22Rv1 (cell line): ENCODE measurements around the gene CDK14.

ENCODE experiments used
- ZFX ChIP-seq: fragments of 450-650 bp; IDR thresholded peaks from 2 replicates; pipeline ENCODE4 v1.6.1; 2017; ENCODE audit warnings: antibody characterized with exemption, borderline replicate concordance
- TF ChIP-seq, protein P1 (sequence below): fragments of 450-650 bp; IDR thresholded peaks from 2 replicates; pipeline ENCODE4 v1.5.1; 2017; ENCODE audit warnings: mild to moderate bottlenecking

DNA sequence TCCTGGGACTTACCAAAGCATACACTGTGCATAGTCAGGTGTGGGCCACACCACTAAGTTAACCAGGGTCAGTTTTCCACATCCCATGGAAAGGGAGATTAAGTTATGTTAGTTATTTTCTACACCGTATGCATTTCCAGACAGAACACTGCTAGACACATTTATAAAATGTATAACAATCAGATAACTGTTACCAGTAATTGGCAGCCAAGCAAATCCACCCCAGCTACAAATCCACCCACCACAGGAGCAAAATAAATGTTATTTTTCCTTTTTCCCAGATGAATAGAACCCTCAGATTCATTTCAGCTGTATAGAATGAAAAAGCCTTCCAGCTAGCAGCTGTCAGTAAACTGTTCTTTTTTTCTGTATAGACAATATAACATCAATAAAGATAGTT lies 411.2 kb downstream of the CDK14 start:
- TF ChIP-seq, protein P1, sequence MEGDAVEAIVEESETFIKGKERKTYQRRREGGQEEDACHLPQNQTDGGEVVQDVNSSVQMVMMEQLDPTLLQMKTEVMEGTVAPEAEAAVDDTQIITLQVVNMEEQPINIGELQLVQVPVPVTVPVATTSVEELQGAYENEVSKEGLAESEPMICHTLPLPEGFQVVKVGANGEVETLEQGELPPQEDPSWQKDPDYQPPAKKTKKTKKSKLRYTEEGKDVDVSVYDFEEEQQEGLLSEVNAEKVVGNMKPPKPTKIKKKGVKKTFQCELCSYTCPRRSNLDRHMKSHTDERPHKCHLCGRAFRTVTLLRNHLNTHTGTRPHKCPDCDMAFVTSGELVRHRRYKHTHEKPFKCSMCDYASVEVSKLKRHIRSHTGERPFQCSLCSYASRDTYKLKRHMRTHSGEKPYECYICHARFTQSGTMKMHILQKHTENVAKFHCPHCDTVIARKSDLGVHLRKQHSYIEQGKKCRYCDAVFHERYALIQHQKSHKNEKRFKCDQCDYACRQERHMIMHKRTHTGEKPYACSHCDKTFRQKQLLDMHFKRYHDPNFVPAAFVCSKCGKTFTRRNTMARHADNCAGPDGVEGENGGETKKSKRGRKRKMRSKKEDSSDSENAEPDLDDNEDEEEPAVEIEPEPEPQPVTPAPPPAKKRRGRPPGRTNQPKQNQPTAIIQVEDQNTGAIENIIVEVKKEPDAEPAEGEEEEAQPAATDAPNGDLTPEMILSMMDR = no peak
- TF ChIP-seq ZFX = no peak
